Astrocyte of the spinal cord (primary cell): ENCODE results near the gene FAM118B.

ENCODE experiments used
- DNase-seq: peaks from one replicate; pipeline ENCODE4 v3.0.0; 2011; ENCODE audit warnings: low read depth, low spot score
- H3K4me3 ChIP-seq: 2 replicates; pipeline ENCODE4 v1.5.1; 2011; ENCODE audit warnings: low read depth, mild to moderate bottlenecking, low read length, moderate library complexity
- in situ Hi-C: cut with HindIII; loops from 2 replicates; pipeline ENCODE4 v1.10.0; 2017; ENCODE audit warnings: low sequenced_read_pairs
- TF ChIP-seq, protein P1 (sequence below): IDR thresholded peaks from 2 replicates; pipeline ENCODE4 v1.5.1; 2012; ENCODE audit warnings: low read depth, mild to moderate bottlenecking, low read length, inconsistent platforms

FAM118B gene

DNA sequence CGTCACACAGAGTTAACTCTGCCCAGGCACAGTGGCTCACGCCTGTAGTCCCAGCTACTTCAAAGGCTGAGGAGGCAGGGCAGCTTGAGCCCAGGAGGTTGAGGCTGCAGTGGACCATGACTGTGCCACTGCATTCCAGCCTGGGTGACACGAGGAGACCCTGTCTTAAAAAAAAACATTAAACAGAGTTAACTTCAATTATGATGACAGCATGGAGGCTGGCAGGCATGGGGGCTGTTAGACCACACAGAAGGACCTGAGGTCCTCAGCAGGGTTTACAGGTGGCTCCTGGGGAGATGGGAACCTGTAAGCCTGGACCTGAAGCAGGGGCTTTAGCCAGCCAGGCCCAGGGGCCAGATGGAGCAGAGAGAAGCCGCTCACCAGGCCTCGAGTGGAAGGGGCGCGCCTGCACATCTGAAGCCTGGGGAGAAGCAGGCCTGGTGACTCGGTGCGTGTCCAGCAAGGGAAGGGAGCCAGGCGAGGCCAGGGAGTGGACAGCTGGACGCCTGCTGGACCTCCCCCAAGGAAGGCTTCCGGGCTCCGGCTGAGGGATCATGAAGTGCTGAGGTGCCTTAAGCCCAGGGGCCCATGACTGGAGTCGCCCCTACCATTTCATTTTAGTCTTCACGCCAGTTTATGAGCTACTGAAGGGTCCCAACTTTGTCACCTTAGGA is 25.4 kb upstream of the FAM118B start:
- TF ChIP-seq, protein P1, sequence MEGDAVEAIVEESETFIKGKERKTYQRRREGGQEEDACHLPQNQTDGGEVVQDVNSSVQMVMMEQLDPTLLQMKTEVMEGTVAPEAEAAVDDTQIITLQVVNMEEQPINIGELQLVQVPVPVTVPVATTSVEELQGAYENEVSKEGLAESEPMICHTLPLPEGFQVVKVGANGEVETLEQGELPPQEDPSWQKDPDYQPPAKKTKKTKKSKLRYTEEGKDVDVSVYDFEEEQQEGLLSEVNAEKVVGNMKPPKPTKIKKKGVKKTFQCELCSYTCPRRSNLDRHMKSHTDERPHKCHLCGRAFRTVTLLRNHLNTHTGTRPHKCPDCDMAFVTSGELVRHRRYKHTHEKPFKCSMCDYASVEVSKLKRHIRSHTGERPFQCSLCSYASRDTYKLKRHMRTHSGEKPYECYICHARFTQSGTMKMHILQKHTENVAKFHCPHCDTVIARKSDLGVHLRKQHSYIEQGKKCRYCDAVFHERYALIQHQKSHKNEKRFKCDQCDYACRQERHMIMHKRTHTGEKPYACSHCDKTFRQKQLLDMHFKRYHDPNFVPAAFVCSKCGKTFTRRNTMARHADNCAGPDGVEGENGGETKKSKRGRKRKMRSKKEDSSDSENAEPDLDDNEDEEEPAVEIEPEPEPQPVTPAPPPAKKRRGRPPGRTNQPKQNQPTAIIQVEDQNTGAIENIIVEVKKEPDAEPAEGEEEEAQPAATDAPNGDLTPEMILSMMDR, result no peak
- no peak for DNase-seq
- in situ Hi-C loops, result loop anchor here (25.0 kb wide), 1 partner anchor 249 kb away; the partner anchor contains the start of gene VSIG10L2
- no peak overlapping the region for H3K4me3 ChIP-seq

DNA sequence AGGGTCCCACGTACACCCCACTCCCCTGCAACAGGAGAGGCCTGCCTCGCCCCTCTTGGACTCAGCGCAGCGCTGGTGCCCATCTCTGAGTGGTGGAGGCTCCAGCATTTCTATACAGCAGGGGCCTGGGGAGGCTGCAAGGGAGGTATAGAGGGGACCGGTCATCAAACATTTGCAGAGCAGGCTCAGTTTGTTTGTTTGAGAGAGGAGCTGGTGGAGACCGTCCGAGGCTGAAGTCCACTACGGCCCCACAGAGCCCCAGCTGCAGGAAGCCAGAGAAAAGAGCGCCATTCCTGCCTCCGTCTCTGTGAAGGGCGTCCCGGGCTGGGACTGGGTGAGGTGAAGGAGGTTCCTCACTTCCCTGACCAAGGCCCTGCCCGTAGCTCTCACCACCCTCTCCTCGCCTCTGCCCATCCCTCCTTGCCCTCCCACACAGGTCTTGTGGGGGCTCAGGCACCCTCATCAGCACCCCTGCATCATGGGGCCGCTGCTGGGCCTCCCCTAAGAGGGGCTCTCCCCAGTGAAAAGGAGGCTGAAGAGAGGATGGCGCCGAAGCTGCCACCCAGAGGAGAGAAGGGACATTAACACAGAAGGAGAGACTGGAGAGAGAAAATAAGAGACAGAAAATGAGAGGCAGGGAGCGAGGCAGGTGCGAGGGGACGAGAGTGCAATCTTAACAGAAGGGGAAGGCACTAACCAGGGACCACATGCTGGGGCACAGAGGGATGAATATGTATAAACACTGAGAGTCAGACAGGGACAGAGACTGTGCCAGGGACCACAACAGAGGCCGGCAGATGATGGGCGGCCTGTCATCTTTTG is 24.7 kb upstream of the FAM118B start:
- in situ Hi-C loops, result loop anchor here (25.0 kb wide), 1 partner anchor 250 kb away; the partner anchor contains the start of gene VSIG10L2
- DNase-seq, result no peak
- no peak overlapping the region for H3K4me3 ChIP-seq
- TF ChIP-seq, protein P1, result peak; percentile 16

DNA sequence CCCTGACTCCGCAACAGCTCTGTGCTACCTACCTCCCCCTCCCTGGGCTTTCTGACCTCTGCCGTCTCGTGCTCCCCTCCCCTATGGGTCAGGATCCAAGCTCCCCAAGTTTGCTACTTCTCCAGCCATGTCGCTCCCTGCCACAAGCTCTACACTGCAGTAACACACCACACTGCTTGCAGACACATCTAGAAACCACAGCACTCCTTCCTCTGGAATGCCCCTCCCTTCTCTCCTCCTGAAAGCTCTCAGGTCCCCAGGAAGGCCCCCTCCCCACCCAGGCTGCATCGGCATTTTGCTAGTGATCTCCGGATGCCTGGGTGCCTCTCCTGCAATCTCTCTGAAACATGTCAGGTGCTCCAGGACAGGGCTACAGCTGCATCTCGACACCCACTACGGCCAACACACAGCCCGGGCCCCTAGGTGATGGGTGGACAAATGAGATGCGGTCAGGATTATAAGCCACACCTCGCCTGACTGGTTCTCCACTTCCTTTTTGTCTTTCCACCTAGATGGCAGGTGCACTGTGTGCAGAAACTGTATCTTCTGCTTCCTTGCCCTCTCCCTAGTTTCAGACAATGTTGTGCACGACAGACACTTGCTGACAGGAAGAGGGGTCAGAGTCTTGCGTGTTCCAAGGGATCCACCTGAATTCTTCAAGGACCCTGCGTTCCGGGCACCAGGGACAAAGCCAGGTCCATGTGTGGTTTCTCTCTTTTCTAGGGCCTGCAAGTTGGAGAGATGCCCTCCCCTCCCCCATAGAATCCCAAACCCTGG is 23.1 kb upstream of the FAM118B start:
- in situ Hi-C loops, result loop anchor here (25.0 kb wide), 1 partner anchor 251 kb away; the partner anchor contains the start of gene VSIG10L2
- no peak overlapping the region for H3K4me3 ChIP-seq
- no peak for DNase-seq
- TF ChIP-seq, protein P1, result no peak

DNA sequence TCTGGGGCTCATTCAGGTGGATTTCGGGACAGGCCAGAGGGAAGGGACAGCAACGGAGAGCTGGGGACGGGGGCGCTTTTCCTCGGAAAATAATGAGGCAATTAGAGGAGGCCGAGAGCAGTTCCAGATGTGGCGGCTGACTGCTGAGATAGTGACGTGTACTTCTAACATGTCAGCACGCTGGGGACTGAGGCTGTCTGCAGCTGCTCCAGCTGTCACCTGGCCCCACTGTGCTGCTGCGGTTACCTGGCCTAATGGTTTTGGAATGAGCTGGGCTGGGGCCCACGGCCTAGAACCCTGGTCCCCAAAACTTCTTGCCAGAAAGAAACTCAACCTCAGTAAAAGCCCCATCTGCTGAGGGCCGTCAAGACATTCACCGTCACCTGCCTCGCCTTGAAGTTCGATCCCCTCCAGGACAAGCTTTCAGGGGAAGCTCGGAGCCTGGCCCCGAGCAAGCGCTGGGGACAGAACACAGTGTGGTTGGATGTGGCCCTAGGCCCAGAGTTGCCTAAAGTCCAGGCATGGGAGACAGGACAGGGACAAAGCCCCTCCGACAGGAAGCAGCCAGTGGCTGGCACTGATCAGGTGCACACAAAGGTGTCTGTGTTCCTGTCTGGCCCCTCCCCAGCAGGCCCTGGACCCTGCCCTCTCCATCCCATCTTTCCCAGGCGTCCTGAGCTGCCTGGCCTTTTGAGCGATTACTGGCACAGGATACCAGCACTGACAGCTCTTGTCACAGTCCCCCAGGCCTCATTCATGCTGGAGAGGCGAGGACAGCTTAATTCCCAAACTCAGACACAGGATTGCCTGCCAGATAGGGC is 22.3 kb upstream of the FAM118B start:
- DNase-seq, result no peak
- in situ Hi-C loops, result loop anchor here (25.0 kb wide), 1 partner anchor 252 kb away; the partner anchor contains the start of gene VSIG10L2
- H3K4me3 ChIP-seq, result no peak overlapping the region
- TF ChIP-seq, protein P1, result no peak

DNA sequence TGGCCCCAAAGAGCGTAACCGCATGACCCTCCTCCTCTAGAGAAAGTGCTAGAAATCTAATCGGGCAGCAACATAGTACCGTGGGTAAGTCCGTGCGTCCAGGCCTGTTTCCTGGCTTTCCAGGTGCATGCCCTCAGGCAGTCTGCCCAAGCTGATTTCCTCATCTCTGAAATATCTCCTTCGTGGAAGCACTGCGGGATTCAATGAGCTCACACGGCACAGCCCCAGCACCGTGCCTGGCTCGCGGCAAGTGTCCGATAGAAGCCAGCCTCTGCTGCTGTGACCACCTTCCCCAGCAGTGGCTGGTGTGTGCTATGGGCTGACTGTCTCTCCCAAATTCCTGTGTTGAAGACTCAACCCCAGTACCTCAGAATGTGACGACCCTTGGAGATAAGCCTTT is 20.8 kb upstream of the FAM118B start:
- DNase-seq, result no peak
- in situ Hi-C loops, result loop anchor here (25.0 kb wide), 1 partner anchor 253 kb away; the partner anchor contains the start of gene VSIG10L2
- H3K4me3 ChIP-seq, result no peak overlapping the region
- TF ChIP-seq, protein P1, result no peak
